Stimulated activated CD8-positive, alpha-beta memory T cell treated with anti-CD3 and anti-CD28 coated beads, Interleukin-15, amount 100 ng/mL, for 48 hours (primary cell): Measurements from ENCODE around the gene RPL7A.

Source experiments
- DNase-seq, 2 donors: peaks; one replicate each; pipeline ENCODE4 v3.0.0-alpha.2; 2020; ENCODE audit warnings: low read depth in 2 of 2

The RPL7A gene

DNA sequence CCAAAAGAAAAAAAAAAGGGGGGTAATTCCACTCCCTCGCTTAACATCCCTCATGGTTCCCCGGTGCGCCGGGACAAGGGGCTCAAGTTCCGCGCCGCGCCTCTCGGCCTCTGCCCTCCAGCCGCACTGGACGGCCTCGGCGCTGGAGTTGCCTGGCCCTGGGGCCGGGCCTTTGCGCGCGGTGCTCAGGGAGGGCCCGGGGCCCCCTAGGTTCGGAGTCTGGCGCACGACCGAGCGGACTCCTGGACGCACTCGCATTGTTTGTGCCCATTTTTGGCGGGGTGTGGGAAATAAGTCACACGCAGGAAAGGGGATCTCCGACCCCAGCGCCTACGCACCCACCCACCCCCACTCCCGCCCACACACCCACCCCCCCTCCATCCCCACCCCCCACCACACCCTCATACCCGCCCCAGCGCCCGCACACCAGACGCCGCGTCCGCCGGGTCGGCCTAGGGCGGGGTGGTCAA is 468 bp upstream of the RPL7A start:
- no peak for DNase-seq

DNA sequence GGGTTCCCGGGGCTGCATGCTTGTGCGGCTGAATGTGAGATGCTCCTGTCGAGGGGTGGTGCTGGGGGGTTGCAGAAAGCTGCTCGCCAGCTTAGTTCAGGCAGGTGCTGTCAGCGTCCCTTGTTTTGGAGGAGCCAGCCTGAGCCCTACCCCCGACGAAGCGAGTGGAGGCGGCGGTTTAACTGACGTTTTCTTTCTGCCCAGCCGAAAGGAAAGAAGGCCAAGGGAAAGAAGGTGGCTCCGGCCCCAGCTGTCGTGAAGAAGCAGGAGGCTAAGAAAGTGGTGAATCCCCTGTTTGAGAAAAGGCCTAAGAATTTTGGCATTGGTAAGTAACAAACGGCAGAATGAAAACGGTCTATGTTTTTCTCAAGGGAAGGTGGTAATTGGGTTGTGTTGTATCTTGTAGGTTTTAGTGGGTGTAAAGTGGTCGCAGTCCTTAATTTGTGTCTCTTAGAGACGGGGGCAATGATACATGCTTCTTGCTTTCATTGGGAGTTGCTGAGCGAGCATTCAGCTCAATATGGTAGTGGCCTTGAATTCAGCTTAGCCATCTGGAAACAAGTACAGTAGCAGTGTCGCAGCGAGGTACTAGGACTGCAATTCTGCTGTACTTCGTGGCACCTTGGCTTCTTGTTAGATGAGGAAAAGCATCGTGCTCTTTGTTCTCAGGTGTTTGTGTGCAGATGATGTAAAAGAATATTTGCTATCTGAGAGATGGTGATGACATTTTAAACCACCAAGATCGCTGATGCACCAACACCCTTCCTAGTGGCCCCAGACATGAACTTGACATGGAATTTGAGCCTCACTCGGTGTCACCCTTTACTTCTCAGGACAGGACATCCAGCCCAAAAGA is 928 bp downstream of the RPL7A start:
- DNase-seq, result no peak

DNA sequence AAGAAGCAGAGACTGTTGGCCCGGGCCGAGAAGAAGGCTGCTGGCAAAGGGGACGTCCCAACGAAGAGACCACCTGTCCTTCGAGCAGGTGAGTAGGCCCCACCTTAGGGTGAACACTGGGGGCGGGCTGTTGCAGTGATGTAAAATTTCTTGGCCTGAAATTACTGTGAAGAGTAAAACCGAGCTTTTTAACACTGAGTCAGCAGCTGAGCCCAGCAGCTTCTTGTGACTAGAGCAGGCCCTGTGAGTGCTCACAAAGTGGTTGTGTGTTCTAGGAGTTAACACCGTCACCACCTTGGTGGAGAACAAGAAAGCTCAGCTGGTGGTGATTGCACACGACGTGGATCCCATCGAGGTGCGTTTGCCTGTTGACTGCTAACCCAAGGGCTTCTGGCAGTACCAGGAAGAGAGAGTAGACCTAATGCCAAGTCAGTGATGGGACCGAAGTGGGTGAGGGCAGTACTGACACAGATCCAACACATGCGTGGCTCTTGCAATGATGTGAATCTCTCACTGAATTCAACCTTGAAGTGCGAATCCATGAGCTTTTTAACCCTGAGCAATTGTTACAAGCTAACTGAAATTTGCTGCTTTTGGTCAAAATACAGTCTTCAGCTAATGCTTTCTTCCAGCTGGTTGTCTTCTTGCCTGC is 2.1 kb downstream of the RPL7A start:
- no peak for DNase-seq

DNA sequence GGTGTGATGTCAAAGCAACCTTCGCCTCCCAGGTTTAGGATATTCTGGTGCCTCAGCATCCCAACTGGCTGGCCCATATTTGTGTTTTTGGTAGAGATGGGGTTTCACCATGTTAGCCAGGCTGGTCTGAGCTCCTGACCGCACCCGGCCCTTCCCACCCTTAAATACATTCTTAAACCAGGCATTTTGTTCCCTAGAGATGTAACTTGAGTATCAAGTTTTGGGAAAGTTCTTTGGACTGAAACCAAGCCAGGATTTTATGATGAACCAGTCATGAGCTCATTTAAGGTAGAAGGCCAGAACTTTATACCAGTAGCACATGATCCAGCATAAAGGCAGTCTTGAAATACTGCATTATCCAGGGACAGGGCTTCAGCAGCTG is 3.5 kb downstream of the RPL7A start:
- no peak for DNase-seq

DNA sequence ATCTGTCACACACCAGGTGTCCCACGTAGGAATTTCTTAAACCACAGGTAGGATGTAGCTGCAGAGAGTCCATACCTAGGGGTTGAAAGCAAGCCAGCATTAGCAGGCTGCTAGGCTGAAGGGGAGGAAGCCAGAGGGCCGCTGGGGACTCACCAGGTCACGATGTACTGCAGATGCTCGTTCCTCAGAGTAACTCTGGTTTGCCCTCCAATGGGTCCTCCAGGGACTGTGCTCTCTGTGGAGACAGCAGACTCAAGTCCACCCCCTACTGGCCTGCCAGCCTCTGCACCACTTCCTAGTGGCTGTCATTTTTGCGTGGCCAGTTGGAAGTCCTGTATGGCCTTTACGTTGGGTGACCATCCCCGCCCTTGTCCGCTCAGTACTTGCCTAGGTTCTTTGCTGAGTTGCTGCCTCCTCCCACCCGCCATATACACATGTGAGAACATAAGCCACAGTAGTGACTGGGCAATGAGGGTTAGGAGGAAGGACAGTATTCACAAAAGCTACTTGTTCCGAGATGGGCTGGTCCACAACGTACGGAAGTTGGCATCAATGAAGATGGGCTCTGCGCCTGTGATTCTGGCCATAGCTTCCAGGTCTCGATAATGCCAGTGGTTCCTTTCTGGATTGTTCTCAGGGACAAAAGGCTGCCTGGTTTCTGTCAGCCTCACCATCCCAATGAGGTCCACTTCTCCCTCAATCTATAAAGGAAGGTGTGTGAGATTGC is 4.1 kb downstream of the RPL7A start:
- DNase-seq, result no peak

DNA sequence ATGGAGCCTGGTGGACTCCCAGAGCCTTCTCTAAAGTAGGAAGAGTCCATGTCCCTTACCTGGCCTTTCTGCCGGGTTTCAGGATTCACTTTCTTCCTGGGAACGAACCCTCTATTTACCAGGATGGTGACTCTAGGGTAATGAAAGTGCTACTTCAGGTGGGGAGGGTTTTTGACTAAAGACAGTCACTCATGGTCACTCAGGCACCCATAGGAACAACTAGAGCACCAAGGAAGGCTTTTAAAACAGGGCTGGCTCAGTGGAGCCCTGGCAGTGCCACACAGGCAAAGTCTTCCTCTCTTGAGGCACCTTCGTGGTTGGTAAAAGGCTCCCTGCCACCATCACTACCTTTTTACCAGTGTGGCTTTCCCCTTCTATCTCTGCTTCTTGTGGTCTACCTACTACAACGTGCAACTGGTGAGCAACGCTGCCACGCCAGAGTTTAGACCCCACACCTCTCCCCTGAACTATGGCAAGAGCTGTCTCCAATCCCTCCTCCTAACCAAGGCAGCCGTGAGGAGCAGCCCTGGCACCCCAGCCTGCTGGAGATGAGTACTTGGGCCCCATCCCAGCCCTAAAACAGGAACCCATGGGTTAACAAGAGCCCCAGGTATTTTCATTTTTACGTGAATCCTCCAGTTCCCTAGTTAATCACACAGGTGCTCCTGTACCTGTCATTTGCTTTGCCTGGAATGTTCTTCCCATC is 4.8 kb downstream of the RPL7A start:
- no peak for DNase-seq

DNA sequence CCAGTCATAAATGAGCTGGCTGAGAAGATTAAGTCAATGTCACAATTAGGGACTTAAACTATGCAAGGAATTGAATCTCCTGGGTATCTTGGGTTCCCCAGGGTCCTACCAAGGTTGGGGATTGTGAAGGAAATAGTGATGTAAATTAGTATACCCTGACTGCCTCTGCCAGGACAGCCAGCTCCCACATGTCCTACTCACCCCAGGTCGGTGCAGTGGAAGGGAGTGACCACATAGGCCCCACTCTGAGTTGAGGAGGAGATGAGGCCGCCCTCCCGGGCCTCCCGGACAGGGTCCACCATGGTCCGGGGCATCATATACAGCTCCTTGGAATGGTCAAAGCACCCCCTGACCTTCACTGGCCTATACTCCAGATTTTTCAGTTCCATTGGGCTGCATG is 5.5 kb downstream of the RPL7A start:
- DNase-seq, result no peak

DNA sequence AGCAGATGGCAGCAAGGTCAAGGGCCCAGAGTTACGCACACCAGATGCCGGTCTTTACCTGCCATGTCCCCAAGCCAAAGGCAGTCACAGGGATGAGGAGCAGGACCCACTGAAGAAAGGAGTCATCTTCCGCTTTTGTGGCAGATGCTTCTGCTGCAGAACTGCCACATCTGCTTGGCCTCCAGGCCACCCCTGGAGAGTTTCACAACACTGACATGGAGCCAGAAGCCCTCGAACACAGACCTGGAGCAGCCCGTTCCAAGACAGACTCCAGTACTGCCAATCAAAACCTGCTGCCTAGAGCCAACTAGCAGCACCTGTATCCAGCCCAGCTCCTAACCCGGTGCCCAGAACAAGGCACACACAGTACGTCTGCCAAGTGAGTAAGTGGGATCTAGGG is 6.7 kb downstream of the RPL7A start:
- no peak for DNase-seq

DNA sequence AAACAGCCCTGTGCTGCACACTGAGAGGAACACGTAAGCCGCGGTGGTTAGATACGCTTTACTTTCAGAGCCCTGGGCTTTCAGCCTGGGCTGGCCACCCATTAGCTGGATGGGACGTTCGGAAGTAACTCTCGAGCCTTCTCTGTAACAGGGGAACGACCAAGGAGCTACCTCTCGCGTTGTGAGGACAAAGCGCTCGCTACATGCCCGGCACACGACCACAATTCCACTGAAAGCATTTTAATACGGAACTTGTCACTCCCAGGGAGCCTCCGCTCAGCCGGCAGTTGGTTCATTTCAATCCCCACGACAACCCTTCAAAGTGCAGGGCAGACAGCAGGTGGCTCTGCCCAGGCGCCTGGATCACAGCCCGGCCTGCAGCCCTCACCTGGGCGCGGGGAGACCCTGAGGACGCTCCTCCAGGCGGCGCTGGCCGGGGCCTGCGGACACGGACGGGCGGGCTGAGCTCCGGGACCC is 7.9 kb downstream of the RPL7A start:
- DNase-seq, result no peak

DNA sequence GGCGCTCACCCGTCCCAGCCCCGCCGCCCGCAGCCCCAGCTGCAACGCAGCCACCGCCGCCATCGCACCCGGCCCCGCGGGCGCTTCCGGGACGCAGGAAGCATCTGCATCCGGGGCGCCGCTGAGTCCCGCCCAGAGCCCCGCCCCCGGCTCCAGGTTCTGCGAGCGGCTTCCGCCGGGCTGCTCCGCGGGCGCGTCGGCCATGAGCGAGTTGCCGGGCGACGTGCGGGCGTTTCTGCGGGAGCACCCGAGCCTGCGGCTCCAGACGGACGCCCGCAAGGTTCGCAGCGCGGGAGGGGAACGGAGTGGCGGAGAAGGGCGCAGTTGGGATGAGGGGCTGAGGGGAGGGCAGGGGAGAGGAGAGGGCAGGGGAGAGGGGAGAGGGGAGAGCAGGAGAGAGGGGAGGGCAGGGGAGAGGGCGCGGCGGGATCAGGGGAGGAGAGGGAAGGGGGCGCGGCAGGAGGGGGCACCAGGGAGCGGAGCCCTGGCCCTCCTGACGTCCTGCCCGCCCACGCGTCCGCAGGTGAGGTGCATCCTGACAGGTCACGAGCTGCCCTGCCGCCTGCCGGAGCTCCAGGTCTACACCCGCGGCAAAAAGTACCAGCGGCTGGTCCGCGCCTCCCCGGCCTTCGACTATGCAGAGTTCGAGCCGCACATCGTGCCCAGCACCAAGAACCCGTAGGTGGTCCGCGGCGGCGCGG is 8.5 kb downstream of the RPL7A start, which contains the start of the genes SURF1 and SURF2:
TSS of gene SURF1 (minus strand) at position 97 of the 701 bp plus-strand sequence. CDS start at position 63, 34 bp downstream.
TSS of gene SURF2 (plus strand) at position 160 of the 701 bp plus-strand sequence. CDS start at position 203, 43 bp downstream.
- DNase-seq, result peak; percentile 88 to 90

DNA sequence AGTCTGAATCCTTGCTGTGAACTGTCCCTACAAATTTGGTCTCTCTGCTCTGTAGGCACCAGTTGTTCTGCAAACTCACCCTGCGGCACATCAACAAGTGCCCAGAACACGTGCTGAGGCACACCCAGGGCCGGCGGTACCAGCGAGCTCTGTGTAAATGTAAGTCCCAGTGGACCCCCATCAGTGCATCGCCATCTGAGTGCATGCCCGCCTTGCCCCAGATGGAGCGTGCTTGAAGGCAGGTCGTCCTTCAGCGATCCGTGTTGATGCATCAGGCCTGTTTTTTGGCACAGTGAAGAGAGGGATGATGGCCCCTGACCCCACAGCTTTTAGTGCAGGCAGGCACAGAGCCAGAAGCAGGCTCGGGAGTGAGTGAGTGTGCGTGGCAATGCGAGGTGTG is 9.6 kb downstream of the RPL7A start:
- no peak for DNase-seq

DNA sequence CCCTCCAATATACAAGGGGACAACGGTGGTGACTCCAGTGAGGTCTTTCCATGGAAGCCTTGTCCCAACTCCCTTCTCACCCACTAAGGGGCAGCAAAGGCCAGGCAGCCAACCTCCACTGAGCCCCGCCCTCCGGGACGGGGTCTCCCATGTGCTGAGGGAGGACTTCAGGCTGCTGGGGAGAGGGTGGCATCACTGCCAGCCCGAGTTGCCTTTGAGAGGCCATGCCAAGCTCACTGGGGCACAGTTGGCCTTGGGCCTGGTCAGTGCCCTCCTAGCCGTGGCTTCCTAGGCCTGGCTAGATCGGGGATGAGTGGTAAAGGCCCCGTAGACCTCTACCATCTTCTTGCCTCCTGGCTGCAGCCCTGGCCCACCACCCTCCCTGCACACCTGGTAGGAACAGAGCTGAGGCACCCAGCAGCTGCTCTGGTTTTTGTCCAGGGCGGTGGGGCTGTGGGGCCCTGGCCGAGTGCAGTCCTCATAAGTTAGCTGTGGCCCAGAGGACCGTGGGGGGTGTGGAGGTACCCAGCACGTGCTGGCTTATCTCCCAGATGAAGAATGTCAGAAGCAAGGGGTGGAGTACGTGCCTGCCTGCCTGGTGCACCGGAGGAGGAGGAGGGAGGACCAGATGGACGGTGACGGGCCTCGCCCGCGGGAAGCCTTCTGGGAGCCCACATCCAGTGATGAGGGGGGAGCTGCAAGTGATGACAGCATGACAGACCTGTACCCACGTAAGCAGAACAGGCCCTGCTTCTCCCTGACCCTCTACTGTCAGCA is 11.6 kb downstream of the RPL7A start:
- no peak for DNase-seq

DNA sequence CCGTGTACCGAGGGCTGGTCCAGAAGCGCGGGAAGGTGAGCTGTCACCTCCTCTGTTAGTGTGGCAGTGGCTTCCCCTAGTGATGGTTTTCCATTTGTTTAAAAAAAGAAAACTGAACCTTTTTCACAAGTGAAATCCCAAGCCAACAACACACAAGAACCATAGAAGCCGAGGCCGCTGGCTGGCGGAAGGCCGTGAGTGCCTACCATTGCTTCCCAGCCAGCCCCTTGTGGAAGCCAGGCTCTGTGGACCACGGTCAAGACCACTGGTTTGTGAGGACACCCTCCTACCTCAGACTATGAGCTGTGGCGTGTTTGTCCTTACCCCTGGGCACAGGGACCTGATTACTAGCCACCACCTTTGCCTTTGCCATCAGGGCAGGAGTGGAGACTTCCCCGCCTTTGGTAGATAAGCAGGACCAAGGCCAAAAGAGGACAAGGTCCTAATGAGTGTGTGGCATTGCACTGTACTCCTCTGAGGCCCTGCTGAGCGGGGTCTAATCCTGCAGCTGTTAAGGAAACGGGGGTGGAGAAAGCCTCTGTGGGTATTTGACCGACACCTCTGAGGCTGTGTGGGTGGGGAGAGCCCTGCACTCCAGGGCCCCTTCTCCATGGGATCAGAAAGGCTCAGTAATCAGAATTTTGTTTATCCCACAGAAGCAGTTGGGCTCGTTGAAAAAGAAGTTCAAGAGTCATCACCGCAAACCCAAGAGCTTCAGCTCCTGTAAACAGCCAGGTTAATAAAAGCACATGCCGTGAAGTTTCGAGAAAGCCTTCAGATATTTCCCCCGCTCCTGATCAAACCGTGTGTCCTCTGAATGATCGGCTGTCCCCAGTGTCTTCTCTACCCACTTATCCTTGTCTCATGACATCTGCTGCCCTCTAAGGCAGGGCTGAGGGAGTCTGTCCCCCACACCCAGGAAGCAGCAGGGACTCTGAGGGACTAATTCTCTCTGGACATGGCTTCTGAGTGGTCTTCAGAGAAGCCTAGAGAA is 12.7 kb downstream of the RPL7A start:
- no peak for DNase-seq

DNA sequence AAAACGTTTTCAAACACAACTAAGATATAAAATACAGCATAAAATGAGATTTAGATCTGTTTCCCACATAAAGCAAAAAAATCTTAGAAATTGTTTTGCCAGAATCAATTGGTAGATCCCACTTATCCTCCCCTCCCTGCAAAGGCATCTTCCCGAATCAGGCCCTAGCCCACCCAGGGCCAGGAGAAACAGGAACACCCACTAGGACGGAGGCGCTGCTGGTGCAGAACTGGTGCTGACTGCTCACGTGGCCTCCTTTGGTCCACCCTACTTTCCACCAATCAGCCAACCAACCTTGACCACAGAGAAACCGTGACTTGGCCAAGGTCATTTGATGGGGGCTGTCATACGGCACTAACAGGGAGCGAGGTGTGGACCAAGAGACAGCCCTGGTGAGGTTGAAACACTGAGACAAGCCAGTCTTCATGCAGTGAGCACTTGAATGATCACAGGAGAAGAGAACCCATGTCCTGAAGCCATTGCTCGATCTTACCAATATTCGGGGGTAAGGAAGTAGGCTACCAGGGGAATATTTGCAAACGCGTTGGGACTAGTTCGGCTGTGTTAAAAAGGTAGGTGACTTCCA is 13.6 kb downstream of the RPL7A start:
- no peak for DNase-seq

DNA sequence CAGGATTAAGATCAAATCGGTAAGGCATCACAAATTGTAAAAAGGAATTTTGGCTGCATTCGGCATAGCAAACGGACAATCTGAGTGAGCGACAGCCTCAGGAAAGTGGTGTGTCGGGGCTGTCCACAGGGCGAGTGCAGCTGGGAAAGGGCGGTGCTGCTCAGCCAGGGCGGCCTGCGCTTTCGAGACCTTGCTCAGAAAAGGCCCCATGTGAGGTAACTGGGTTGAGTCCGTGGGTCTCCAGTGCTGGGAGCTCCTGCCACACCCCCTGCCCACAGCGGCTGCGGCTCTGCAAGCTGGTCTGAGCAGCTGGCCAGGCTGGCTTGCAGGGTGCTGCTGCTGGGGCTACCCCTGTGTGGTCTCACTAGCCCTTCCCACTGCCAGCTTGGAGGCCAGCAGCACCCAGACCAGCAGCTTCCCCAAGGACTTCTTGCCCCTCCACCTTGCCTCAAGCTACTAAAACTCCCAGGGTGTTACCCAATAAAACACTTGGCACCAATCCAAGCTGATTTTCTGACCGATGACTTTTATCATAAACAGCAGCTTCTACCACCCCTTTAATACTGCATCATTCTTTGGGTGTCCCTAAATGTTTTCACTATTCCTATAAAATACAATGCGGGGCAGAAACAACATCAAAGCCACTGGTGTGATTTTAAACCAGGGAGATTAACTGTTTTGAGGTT is 14.5 kb downstream of the RPL7A start:
- DNase-seq, result no peak

DNA sequence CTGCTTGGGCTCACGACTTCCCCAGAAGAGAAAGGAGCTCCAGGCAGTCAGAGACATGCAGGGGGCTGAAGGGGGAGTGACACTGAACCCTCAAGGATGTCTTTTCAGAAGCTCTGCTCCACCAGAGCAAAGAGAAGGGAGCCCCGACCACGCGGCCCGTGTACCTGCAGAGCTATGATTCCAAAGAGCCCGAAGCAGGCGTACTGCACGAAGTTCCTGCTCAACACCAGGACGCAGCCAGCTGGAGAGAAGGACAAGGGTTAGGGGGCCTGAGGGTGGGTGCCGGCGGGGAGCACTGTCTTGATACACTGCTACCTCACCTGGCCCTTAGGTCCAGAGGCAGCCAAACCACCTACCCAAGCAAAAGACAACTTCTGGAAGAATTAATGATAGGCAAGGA is 18.4 kb downstream of the RPL7A start:
- DNase-seq, result no peak

DNA sequence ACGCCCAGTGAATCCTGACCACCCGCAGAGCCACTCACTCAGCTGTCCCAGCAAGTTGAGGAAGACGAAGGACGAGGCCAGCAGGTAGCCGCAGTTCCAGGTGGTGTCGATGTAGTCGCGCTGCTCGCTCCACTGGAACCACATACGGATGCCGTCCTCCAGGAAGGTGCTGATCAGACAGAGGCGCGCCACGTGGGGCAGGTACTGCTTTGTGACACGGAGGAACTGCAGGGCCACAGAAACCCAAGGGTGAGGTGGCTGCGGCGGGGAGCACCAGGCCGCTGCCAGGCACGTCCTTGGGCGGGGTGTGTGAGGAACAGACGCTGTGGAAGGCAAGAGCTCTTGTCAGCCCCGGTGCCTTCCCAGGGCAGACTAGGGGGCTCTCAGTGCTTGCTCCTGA is 19.2 kb downstream of the RPL7A start:
- no peak for DNase-seq

DNA sequence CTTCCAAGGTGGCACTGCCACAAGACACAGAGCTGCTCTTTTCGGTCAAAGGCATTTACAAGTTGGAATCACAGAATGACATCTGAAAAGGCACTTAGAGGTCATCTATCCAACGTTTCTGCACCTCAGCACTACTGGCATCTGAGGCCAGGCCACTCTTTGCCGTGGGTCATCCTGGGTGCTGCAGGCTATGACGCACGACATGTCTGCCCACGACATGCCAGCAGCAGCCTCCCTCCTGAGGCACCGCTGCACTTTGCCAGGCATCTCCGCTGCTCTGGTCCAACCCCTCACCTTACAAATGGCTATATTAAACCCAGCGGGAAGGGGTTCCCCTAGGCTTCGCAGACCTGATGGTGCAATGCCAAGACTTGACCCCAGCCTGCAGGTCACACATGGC is 19.8 kb downstream of the RPL7A start:
- no peak for DNase-seq
